GM13976 (cell line): Measurements from ENCODE around the gene PPP1R13B.

Experiments
- DNase-seq: peaks from one replicate; pipeline ENCODE4 v3.0.0; 2012; ENCODE audit warnings: low spot score
- in situ Hi-C: fragments of 300-500 bp; cut with MboI; formaldehyde crosslinking; loops from one replicate; pipeline ENCODE4 v1.12.0; 2022; ENCODE audit warnings: low sequenced_read_pairs, mixed read lengths, inconsistent platforms; ENCODE audit not compliant: unreplicated experiment
- TF ChIP-seq, protein P1 (sequence below): IDR thresholded peaks from 2 replicates; pipeline ENCODE4 v1.5.1; 2012; ENCODE audit warnings: borderline replicate concordance, mild to moderate bottlenecking; ENCODE audit not compliant: insufficient read depth; ENCODE audit errors: extremely low read depth, missing control alignments, control extremely low read depth

Gene PPP1R13B

DNA sequence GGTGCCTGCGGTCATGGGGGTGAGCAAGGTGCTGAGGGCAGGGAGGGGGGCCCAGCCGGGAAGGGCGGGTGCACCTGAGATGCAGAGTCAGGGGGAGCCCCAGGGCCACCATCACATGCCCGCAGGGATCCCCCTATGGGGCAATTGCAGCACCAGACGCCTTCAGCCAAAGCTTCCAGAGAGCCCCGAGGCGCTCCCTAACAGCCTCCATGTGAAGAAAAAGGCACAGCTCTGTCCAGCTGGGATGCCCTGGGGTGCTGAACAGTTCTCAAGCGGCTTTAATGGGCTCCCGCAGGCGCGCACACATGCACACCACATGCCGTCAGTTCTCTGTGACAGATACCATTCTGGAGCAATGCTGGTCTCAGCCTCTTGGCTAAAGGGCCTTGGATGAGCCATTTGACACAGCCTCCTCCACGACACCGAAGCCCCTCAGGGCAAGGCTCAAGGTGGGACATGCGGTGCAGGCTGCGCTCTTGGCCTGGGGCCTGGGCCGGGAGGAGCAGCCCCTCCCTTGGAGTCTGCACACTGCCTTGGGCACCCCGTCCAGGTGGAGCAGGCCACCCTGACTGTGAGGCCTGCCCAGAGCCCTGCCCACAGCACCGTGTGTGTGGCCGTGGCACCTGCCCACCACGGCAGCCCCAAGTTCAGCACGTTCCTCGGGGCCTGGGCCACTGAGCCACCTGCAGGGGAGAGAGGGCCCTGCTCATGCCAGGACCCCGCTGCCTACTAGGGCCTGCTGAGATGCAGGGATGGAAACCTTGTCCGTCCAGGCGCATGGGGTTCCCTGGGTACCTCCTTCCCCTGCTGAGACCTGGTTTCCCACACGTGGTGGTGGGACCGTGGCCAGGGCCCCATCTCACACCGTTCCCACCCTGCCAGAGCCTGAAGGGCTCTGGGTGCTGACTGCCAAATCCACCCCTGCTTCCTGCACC lies 139.8 kb downstream of the PPP1R13B start:
- DNase-seq, result no peak
- in situ Hi-C loops, result no loop called here
- TF ChIP-seq, protein P1, sequence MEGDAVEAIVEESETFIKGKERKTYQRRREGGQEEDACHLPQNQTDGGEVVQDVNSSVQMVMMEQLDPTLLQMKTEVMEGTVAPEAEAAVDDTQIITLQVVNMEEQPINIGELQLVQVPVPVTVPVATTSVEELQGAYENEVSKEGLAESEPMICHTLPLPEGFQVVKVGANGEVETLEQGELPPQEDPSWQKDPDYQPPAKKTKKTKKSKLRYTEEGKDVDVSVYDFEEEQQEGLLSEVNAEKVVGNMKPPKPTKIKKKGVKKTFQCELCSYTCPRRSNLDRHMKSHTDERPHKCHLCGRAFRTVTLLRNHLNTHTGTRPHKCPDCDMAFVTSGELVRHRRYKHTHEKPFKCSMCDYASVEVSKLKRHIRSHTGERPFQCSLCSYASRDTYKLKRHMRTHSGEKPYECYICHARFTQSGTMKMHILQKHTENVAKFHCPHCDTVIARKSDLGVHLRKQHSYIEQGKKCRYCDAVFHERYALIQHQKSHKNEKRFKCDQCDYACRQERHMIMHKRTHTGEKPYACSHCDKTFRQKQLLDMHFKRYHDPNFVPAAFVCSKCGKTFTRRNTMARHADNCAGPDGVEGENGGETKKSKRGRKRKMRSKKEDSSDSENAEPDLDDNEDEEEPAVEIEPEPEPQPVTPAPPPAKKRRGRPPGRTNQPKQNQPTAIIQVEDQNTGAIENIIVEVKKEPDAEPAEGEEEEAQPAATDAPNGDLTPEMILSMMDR, result no peak

DNA sequence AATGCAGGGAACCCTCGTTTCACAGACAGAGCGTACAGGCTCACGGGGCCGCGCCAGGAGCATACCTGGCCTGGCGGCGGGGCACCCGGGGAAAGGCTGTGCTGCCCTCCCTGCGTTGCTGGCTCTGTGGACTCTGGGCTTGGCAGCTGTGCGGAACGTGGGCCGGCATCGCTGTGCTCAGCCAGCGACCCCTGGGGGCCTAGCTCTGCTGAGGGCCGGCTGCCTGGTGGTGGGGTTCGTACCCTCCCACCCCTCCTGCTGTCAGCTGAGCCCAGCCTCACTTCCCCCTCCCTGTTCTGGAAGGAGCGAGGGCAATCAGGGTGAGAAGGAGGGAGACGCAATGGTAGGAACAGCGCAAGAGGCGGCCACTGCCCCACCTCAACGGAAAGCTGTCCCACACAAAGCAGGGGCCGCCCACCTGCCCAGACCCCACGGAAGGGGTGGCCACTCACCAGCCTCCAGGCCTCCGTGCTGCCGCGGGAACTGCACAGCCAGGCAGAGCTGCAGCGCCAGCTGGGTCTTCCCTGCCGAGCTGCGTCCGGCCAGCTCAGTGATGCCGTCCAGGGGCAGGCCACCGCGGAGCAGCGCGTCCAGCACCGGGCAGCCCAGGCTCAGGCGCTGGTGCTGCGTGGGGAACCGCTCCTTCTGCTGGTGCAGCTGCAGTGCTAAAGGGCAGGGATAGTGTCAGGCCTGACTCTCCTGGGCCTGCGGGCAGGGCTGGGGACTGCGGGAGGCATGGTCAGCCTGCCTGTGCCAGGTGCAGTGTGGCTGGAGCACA lies 140.6 kb downstream of the PPP1R13B start:
- in situ Hi-C loops, result no loop called here
- no peak for DNase-seq
- TF ChIP-seq, protein P1, result no peak

GRCh38 chr14:103705504-103706284 lies 141.7 kb downstream of the PPP1R13B start:
- DNase-seq, result no peak
- in situ Hi-C loops, result no loop called here
- TF ChIP-seq, protein P1, result no peak

DNA sequence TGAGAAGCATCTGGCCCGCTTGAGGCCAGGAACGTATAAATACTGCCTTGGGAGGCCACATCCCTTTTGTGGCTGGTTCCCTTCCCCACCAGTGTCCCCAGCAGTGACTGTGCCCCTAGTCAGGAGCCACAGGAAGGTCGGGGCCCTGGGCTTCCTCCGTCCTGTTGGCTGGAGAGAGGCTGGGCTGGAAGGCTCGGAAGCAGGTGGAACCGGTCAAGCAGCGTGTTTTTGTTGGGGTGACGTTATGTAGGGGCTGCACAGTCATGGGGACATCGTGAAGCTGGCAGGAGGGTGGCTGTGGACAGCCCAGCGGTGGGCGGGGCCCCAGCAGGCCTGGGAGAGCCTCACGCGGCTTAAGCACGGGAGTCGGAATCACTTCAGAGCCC lies 142.3 kb downstream of the PPP1R13B start:
- TF ChIP-seq, protein P1, result no peak
- no peak for DNase-seq
- in situ Hi-C loops, result no loop called here

- in situ Hi-C loops, result no loop called here
- no peak for DNase-seq
- TF ChIP-seq, protein P1, result no peak
Observed at GRCh38 chr14:103704708-103705107, 142.7 kb downstream of the PPP1R13B start.
